Measurements from ENCODE around the gene RTKN.
"Not testable (repeated sequence)": the region's sequence is repeated elsewhere in the genome, so short reads cannot be mapped to it uniquely, and the experiment has no call there.

The RTKN gene

GRCh38 chr2:74436848-74437695 is 4.7 kb downstream of the RTKN start:
- no peak for DNase-seq

- DNase-seq = no peak
These were observed 5.5 kb downstream of the RTKN start for GRCh38 chr2:74436111-74436805.

- DNase-seq = no peak
These were observed 11.2 kb downstream of the RTKN start for GRCh38 chr2:74430502-74430901.

GRCh38 chr2:74429487-74430451 is 12.0 kb downstream of the RTKN start:
- DNase-seq = no peak

GRCh38 chr2:74428675-74429074 is 13.1 kb downstream of the RTKN start:
- no peak for DNase-seq

GRCh38 chr2:74427551-74427950 is 14.2 kb downstream of the RTKN start:
- DNase-seq = no peak

- DNase-seq = no peak
These were observed 15.5 kb downstream of the RTKN start for GRCh38 chr2:74426181-74426758.

- DNase-seq = no peak
These were observed 16.2 kb downstream of the RTKN start for GRCh38 chr2:74425523-74425922.

- no peak for DNase-seq
These were observed 16.7 kb downstream of the RTKN start for GRCh38 chr2:74424995-74425406.

- DNase-seq = no peak
These were observed 17.4 kb downstream of the RTKN start for GRCh38 chr2:74424139-74424992.

- DNase-seq = no peak
These were observed 18.3 kb downstream of the RTKN start for GRCh38 chr2:74423231-74424095.

- peak; percentile 97 for DNase-seq
These were observed 20.4 kb downstream of the RTKN start, which contains the start of the genes C2orf81 and WDR54 for GRCh38 chr2:74421221-74421870. Gene C2orf81, minus strand, starts transcription at chr2:74421619. Its CDS starts 59 bp downstream, at chr2:74421560. Gene WDR54, plus strand, starts transcription at chr2:74421730. Its CDS starts 424 bp downstream, at chr2:74422154.

GRCh38 chr2:74420443-74421103 is 21.2 kb downstream of the RTKN start:
- not testable (repeated sequence) for DNase-seq

GRCh38 chr2:74420006-74420405 is 21.7 kb downstream of the RTKN start:
- no peak for DNase-seq

- DNase-seq = no peak
These were observed 22.4 kb downstream of the RTKN start for GRCh38 chr2:74419345-74419744.

- no peak for DNase-seq
These were observed 23.4 kb downstream of the RTKN start for GRCh38 chr2:74418312-74418711.

GRCh38 chr2:74417763-74418162 is 24.0 kb downstream of the RTKN start:
- DNase-seq = no peak

GRCh38 chr2:74417197-74417596 is 24.5 kb downstream of the RTKN start:
- no peak for DNase-seq

GRCh38 chr2:74416778-74417177 is 25.0 kb downstream of the RTKN start:
- no peak for DNase-seq

Measured in activated effector memory CD4-positive, alpha-beta T cell treated with anti-CD3 and anti-CD28 coated beads, Interleukin-2, amount 50 U/mL, for 16 hours (primary cell).